DOHH2 (cell line): ENCODE results near the gene TTC33.

Experiments
- CTCF ChIP-seq: fragments of 200-600 bp; sonication (generic); IDR thresholded peaks from one replicate; pipeline ENCODE4 v1.5.1; 2014; ENCODE audit warnings: antibody characterized with exemption, mild to moderate bottlenecking, low read depth, low read length; ENCODE audit not compliant: poor library complexity, severe bottlenecking
- EZH2phosphoT487 ChIP-seq: fragments of 200-600 bp; sonication (generic); IDR thresholded peaks from 2 replicates; pipeline ENCODE4 v1.6.1; 2017; ENCODE audit warnings: borderline replicate concordance, mild to moderate bottlenecking, antibody characterized with exemption, low read length, moderate library complexity, mixed read lengths

GRCh38 chr5:40547994-40548575 is 207.7 kb downstream of the TTC33 start:
- TF ChIP-seq CTCF (no peak), EZH2phosphoT487 (no peak)
